D341Med (cell line): ENCODE measurements around the gene C1QTNF7.

Source experiments
- DNase-seq: peaks from one replicate; pipeline ENCODE4 v3.0.0; 2012; ENCODE audit warnings: low spot score

Gene C1QTNF7

GRCh38 chr4:15414551-15415091 is 13.2 kb upstream of the C1QTNF7 start:
- no peak for DNase-seq

GRCh38 chr4:15416357-15417232 is 11.2 kb upstream of the C1QTNF7 start:
- DNase-seq = no peak

GRCh38 chr4:15417233-15417660 is 10.6 kb upstream of the C1QTNF7 start:
- DNase-seq = no peak

- DNase-seq = no peak
Measured at GRCh38 chr4:15418956-15419355, 8.9 kb upstream of the C1QTNF7 start.

GRCh38 chr4:15420642-15421041 is 7.2 kb upstream of the C1QTNF7 start:
- no peak for DNase-seq

- DNase-seq = no peak
Measured at GRCh38 chr4:15423285-15423711, 4.5 kb upstream of the C1QTNF7 start.

- no peak for DNase-seq
Measured at GRCh38 chr4:15425520-15425919, 2.3 kb upstream of the C1QTNF7 start.

GRCh38 chr4:15427161-15427560 is 672 bp upstream of the C1QTNF7 start:
- no peak for DNase-seq

- DNase-seq = no peak
Measured at GRCh38 chr4:15428611-15429010, 778 bp downstream of the C1QTNF7 start.

GRCh38 chr4:15434091-15434490 is 6.3 kb downstream of the C1QTNF7 start:
- no peak for DNase-seq

- no peak for DNase-seq
Measured at GRCh38 chr4:15434676-15435075, 6.8 kb downstream of the C1QTNF7 start.

- no peak for DNase-seq
Measured at GRCh38 chr4:15436513-15436912, 8.7 kb downstream of the C1QTNF7 start.

GRCh38 chr4:15438939-15439524 is 11.2 kb downstream of the C1QTNF7 start:
- no peak for DNase-seq

- DNase-seq = no peak
Measured at GRCh38 chr4:15443371-15444160, 15.7 kb downstream of the C1QTNF7 start.

- no peak for DNase-seq
Measured at GRCh38 chr4:15444276-15444675, 16.4 kb downstream of the C1QTNF7 start.

- DNase-seq = no peak
Measured at GRCh38 chr4:15444879-15445547, 17.2 kb downstream of the C1QTNF7 start.

- DNase-seq = no peak
Measured at GRCh38 chr4:15451181-15451865, 23.5 kb downstream of the C1QTNF7 start.

- DNase-seq = no peak
Measured at GRCh38 chr4:15451866-15452765, 24.3 kb downstream of the C1QTNF7 start.

GRCh38 chr4:15455290-15455689 is 27.5 kb downstream of the C1QTNF7 start:
- DNase-seq = no peak
